ENCODE results near the gene OAF.
A peak's percentile ranks its signal among the peaks of the same experiment; 100 is the strongest.

OAF gene

DNA sequence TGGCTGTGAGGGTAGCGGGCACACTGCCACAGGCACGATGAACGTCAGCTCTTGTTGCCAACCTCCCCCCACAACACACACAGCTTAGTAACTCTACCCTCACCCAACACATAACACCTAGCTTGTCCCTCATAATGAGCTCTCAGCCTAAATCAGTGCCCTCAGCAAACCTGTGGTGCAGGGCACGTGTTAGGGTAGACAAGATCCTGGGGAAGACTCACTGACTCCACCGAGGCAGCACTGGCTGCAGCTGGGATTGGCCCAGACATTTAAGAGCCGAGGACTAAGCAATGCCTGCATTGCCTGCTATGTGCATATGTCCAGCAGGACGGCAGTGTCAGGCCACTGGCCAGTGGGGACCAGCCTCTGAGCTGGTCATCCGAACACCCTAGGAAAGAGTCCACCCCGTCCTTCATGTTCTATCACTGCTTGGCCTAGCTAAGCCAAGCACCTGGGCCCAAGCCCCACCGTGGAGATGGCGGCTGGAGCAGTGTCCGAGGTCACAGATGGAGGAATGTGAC lies 40.0 kb upstream of the OAF start:
- peak; percentile 11 for DNase-seq (ENCODE audit: extremely low spot score)
- ChIA-PET CTCF (interaction anchor here (0.6 to 12.9 kb wide), 14 partner anchors 9 to 556 kb away, joined by 3 to 219 read pairs (median 4); partner anchors contain the start of gene POU2F3), POLR2A (no interaction called here)
- TF ChIP-seq, protein P1, sequence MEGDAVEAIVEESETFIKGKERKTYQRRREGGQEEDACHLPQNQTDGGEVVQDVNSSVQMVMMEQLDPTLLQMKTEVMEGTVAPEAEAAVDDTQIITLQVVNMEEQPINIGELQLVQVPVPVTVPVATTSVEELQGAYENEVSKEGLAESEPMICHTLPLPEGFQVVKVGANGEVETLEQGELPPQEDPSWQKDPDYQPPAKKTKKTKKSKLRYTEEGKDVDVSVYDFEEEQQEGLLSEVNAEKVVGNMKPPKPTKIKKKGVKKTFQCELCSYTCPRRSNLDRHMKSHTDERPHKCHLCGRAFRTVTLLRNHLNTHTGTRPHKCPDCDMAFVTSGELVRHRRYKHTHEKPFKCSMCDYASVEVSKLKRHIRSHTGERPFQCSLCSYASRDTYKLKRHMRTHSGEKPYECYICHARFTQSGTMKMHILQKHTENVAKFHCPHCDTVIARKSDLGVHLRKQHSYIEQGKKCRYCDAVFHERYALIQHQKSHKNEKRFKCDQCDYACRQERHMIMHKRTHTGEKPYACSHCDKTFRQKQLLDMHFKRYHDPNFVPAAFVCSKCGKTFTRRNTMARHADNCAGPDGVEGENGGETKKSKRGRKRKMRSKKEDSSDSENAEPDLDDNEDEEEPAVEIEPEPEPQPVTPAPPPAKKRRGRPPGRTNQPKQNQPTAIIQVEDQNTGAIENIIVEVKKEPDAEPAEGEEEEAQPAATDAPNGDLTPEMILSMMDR (IDR thresholded peaks at IDR 0.05; ENCODE audit: control extremely low read depth, extremely low read depth, low read depth, missing control alignments): no peak

DNA sequence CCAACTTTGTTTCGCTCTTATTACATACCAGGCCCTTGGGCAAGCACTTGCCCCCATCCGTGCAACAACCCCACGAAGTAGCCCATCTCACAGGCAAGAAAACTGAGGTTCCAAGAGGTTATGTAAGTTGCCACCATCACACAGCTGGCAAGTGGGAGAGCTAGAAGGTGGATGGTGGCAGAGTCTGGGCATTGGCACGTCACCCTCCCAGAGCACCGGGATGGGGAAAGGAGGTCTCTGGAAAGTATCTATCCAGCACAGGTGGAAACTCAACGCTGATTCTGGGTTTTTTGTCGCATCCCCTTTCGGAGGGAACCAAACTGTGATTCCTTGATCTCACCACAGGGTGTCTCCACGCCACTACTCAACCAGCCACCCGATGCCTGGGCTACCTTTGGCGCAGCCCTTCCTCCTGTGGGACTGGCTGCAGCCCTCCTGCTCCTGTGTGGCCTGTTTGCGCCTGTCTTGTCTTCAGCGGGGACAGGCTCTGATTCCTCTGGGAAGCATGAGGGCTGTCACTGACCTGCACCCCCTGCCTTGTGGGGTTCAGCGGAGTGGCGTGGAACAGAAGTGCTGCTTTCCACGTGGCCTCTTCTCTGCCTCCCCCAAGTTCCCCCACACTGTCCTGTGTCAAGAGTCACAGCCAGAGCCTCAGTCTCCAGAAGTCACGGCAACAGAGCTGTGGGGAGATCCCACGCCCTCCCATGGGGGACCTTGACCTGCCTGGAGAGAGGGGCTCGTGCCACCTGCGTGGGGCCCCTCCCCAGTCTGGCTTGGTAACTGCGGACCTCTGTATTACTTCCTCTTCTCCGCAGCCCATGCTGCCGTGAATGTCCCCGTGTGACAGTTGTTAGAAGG lies 38.5 kb upstream of the OAF start:
- TF ChIP-seq, protein P1 (IDR thresholded peaks at IDR 0.05; ENCODE audit: control extremely low read depth, extremely low read depth, low read depth, missing control alignments): peak; percentile 74
- ChIA-PET CTCF (interaction anchor here (0.7 to 12.9 kb wide), 14 partner anchors 7 to 558 kb away, joined by 3 to 219 read pairs (median 4); partner anchors contain the start of gene POU2F3), POLR2A (no interaction called here)
- peak; percentile 82 for DNase-seq (ENCODE audit: extremely low spot score)

DNA sequence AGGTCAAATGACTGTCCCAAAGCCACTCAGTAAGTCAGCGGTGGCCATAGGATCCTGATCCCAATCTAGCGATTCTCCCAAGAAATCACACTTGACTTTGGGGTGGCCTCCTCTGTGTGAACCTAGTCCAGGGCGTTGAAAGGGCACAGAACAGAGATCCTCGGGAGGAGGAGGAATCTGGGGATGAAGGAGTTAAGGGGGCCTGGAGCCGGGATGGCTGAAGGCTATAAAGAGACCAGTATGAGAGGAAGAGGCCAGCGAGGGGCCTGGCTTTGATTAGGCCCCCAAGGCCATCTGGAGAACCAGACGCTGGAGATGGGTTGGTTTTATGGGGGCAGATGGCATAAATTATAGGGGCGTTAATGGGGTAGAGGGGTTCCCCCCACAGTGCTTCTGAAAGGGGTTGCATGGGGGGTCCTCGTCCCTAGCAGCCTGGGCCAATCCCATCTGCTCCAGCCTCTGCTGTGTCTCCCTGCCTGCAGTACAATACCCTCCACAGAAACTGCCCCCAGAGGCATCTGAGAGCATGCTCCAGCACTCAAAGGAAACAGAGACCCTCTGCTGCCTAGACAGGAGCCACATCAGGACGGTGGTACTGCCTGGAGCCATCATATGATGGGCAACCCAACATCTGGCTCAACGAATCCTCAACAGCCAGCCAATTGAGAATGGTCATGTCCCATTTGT lies 37.7 kb upstream of the OAF start:
- ChIA-PET POLR2A (no interaction called here), CTCF (interaction anchor here (1.1 to 12.9 kb wide), 6 partner anchors 6 to 127 kb away, joined by 4 to 219 read pairs (median 30); partner anchors contain the start of gene POU2F3)
- peak; percentile 6 for DNase-seq (ENCODE audit: extremely low spot score)
- TF ChIP-seq, protein P1 (IDR thresholded peaks at IDR 0.05; ENCODE audit: control extremely low read depth, extremely low read depth, low read depth, missing control alignments): no peak

DNA sequence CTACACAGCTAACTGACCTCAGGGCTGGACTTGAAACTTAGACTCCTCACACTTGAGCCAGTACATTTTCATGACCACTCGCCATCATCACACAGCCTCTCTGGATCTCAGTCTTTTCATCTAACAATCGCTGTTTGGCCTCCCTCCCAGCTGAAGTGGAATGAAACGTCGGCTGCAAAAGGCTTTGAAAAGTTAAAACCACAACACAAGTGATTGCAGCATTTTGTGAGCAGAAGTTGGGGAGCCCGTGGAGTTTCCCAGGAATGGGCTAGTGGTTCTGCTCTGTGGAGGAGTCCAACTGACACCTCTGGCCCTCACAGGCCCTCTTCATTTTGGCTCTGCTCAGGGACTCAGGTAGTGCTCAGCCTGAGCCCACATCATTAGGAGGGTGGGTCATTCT lies 37.0 kb upstream of the OAF start:
- ChIA-PET POLR2A (no interaction called here), CTCF (interaction anchor here (9.1 to 12.9 kb wide), 2 partner anchors 58 to 127 kb away, joined by 97 to 219 read pairs; partner anchors contain the start of gene POU2F3)
- no peak for DNase-seq (ENCODE audit: extremely low spot score)
- TF ChIP-seq, protein P1 (IDR thresholded peaks at IDR 0.05; ENCODE audit: control extremely low read depth, extremely low read depth, low read depth, missing control alignments): no peak

DNA sequence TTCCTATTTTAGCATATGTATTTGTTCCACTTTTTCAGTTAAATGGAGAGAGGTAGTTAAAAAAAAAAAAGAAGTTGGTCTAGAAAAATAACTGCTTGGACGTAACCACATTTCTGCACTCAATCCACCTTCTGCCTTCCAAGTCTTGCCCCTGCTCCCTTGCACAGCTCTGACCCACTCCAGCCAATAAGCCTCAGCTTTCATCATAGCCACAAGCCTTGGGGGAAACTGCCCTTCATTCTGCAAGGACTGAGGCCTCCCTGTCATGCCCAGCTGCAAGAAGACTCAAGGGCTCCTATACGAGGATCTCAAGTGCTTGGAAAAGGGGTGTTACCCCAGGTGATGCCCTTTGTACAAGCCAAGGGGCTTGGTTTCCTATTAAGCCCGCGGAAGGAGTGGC lies 36.0 kb upstream of the OAF start:
- DNase-seq (ENCODE audit: extremely low spot score): no peak
- TF ChIP-seq, protein P1 (IDR thresholded peaks at IDR 0.05; ENCODE audit: control extremely low read depth, extremely low read depth, low read depth, missing control alignments): no peak
- ChIA-PET POLR2A (no interaction called here), CTCF (interaction anchor here (0.8 to 12.9 kb wide), 6 partner anchors 14 to 126 kb away, joined by 3 to 219 read pairs (median 3); partner anchors contain the start of gene POU2F3)

DNA sequence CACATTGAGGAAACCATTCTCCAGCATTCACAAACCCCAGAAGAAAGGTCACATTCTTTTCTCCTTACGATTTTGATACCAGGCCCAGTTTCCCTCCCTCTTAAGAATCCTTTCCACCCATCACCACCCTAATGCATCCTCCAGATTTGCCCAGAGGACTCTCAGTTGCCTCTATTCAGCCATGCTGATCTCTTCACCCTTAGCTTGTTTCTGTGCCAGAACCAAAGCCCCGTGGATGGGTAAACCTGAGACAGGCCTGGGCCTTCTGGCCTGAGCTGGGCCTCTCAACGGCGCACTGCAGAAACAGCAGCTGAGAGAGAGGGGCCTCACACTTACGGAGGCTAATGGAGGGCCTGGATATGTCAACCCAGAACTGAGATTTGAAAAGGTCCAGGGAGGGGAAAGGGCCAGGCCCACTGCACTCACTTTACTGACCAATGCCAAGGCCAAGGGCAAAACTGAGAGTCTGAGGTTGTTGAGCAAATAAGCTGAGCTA lies 32.2 kb upstream of the OAF start:
- ChIA-PET POLR2A (no interaction called here), CTCF (interaction anchor here (0.8 to 6.5 kb wide), 9 partner anchors 8 to 124 kb away, joined by 3 to 55 read pairs (median 13); no protein-coding TSS in a partner anchor)
- TF ChIP-seq, protein P1 (IDR thresholded peaks at IDR 0.05; ENCODE audit: control extremely low read depth, extremely low read depth, low read depth, missing control alignments): no peak
- no peak for DNase-seq (ENCODE audit: extremely low spot score)
